MM.1S (cell line): ENCODE data around the gene CYTH1.

Experiments used
- DNase-seq: peaks from one replicate; pipeline ENCODE4 v3.0.0-alpha.2; 2015
- H2AFZ ChIP-seq: fragments of 300-600 bp; sonication (generic); 2 replicates; pipeline ENCODE4 v1.6.0; 2016; ENCODE audit warnings: antibody characterized with exemption, low read length
- H3F3A ChIP-seq: fragments of 300-600 bp; sonication (generic); 2 replicates; pipeline ENCODE4 v1.6.1; 2016; ENCODE audit warnings: mild to moderate bottlenecking, antibody characterized with exemption, low read length, moderate library complexity, mixed read lengths; ENCODE audit not compliant: insufficient read depth
- H3K27ac ChIP-seq: fragments of 300-600 bp; sonication (generic); 2 replicates; pipeline ENCODE4 v1.5.1; 2016; ENCODE audit warnings: mild to moderate bottlenecking, low read length
- H3K27me3 ChIP-seq: fragments of 300-600 bp; sonication (generic); replicated peaks from 2 replicates; pipeline ENCODE4 v1.6.0; 2016; ENCODE audit warnings: low read length; ENCODE audit not compliant: insufficient read depth
- H3K36me3 ChIP-seq: fragments of 300-600 bp; sonication (generic); replicated peaks from 2 replicates; pipeline ENCODE4 v1.6.1; 2016; ENCODE audit warnings: mild to moderate bottlenecking, low read length, mixed read lengths; ENCODE audit not compliant: insufficient read depth
- H3K4me1 ChIP-seq: fragments of 300-600 bp; sonication (generic); 2 replicates; pipeline ENCODE4 v1.6.1; 2016; ENCODE audit warnings: low read length, mixed read lengths
- H3K4me2 ChIP-seq: fragments of 300-600 bp; sonication (generic); 2 replicates; pipeline ENCODE4 v1.6.0; 2016; ENCODE audit warnings: low read depth, low read length
- H3K4me3 ChIP-seq: fragments of 300-600 bp; sonication (generic); 2 replicates; pipeline ENCODE4 v1.5.1; 2016; ENCODE audit warnings: low read length, mixed read lengths
- H3K79me2 ChIP-seq: fragments of 300-600 bp; sonication (generic); 2 replicates; pipeline ENCODE4 v1.6.1; 2016; ENCODE audit warnings: mixed run types, low read length, mixed read lengths
- H3K9ac ChIP-seq: fragments of 300-600 bp; sonication (generic); 2 replicates; pipeline ENCODE4 v1.6.1; 2016; ENCODE audit warnings: low read length, mixed read lengths
- H3K9me2 ChIP-seq: fragments of 300-600 bp; sonication (generic); replicated peaks from 2 replicates; pipeline ENCODE4 v1.6.1; 2016; ENCODE audit warnings: mild to moderate bottlenecking, low read length, mixed read lengths; ENCODE audit not compliant: insufficient read depth
- H3K9me3 ChIP-seq: fragments of 300-600 bp; sonication (generic); replicated peaks from 2 replicates; pipeline ENCODE4 v1.6.1; 2016; ENCODE audit warnings: mild to moderate bottlenecking, low read length, mixed read lengths; ENCODE audit not compliant: insufficient read depth
- H4K20me1 ChIP-seq: fragments of 300-600 bp; sonication (generic); 2 replicates; pipeline ENCODE4 v1.6.1; 2016; ENCODE audit warnings: mild to moderate bottlenecking, low read length, moderate library complexity, mixed read lengths; ENCODE audit not compliant: insufficient read depth
- CTCF ChIP-seq: fragments of 300-600 bp; sonication (generic); IDR thresholded peaks from 2 replicates; pipeline ENCODE4 v1.5.1; 2016; ENCODE audit warnings: antibody characterized with exemption, low read length, mixed read lengths
- EZH2 ChIP-seq: fragments of 300-600 bp; sonication (generic); optimal IDR thresholded peaks from 2 replicates; pipeline ENCODE3; 2017; ENCODE audit warnings: low read depth, mild to moderate bottlenecking, antibody characterized with exemption, low read length, mixed read lengths
- EZH2phosphoT487 ChIP-seq: fragments of 300-600 bp; sonication (generic); IDR thresholded peaks from 2 replicates; pipeline ENCODE4 v1.6.1; 2018; ENCODE audit warnings: antibody characterized with exemption, low read length

Gene CYTH1

GRCh38 chr17:78748730-78749317, 33.2 kb downstream of the CYTH1 start:
- peak overlapping the region; percentile 98 for H3K27ac ChIP-seq
- H3K4me2 ChIP-seq = peak overlapping the region; percentile 81
- no peak overlapping the region for H2AFZ ChIP-seq
- H3K27me3 ChIP-seq = no peaks in the 10 kb centered on the region
- H3K9ac ChIP-seq = peak overlapping the region; percentile 82
- no peaks in the 10 kb centered on the region for H3K9me2 ChIP-seq
- H4K20me1 ChIP-seq = no peaks in the 10 kb centered on the region
- DNase-seq = peak; percentile 88
- peaks cover 88% of the 10 kb centered on the region for H3K79me2 ChIP-seq
- H3K4me3 ChIP-seq = peak overlapping the region; percentile 43
- H3F3A ChIP-seq = peaks cover 41% of the 10 kb centered on the region
- H3K9me3 ChIP-seq = no peaks in the 10 kb centered on the region
- no peaks in the 10 kb centered on the region for H3K36me3 ChIP-seq
- no peak for TF ChIP-seq CTCF
- TF ChIP-seq EZH2phosphoT487 = no peak
- TF ChIP-seq EZH2 = no peak
- H3K4me1 ChIP-seq = peaks cover 72% of the 10 kb centered on the region

- no peak for TF ChIP-seq CTCF
- TF ChIP-seq EZH2phosphoT487 = no peak
- no peak for TF ChIP-seq EZH2
- Histone ChIP-seq H3K27ac (peak overlapping the region; percentile 98), H3K9me3 (no peaks in the 10 kb centered on the region), H3K27me3 (no peaks in the 10 kb centered on the region), H3F3A (peaks cover 41% of the 10 kb centered on the region), H3K9me2 (no peaks in the 10 kb centered on the region), H3K4me1 (peaks cover 78% of the 10 kb centered on the region), H4K20me1 (no peaks in the 10 kb centered on the region), H3K9ac (peak overlapping the region; percentile 82), H2AFZ (no peak overlapping the region), H3K4me3 (peak overlapping the region; percentile 43), H3K79me2 (peaks cover 88% of the 10 kb centered on the region), H3K36me3 (no peaks in the 10 kb centered on the region), H3K4me2 (peak overlapping the region; percentile 81)
- DNase-seq = peak; percentile 90
Measured at GRCh38 chr17:78748048-78748729, 33.9 kb downstream of the CYTH1 start.

DNA sequence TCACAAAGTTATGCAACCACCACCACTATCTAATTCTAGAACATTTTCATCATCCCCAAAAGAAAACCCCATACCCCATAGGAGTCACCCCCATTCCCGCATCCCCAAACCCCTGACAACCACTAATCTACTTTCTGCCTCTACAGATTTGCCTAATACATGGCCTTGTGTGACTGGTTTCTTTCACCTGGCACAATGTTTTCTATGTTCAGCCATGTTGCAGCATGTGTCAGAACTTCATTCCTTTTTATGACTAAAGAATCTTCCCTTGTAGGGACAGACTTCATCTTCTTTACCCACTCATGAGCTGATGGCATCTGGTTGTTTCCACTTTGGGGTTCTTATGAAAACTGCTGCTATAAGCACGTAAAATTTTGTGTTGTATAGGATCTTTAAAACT, 34.6 kb downstream of the CYTH1 start:
- Histone ChIP-seq H3K4me2 (peak overlapping the region; percentile 81), H3K4me3 (peak overlapping the region; percentile 15; the same call in 1 of the 2 replicates), H3K9ac (peak overlapping the region; percentile 45), H3K27me3 (no peaks in the 10 kb centered on the region), H3K79me2 (peaks cover 88% of the 10 kb centered on the region), H2AFZ (no peak overlapping the region), H3F3A (peaks cover 41% of the 10 kb centered on the region), H3K9me3 (no peaks in the 10 kb centered on the region), H3K9me2 (no peaks in the 10 kb centered on the region), H3K36me3 (no peaks in the 10 kb centered on the region), H3K4me1 (peaks cover 75% of the 10 kb centered on the region), H4K20me1 (no peaks in the 10 kb centered on the region), H3K27ac (peak overlapping the region; percentile 98)
- DNase-seq = peak; percentile 7
- TF ChIP-seq CTCF = no peak
- no peak for TF ChIP-seq EZH2
- TF ChIP-seq EZH2phosphoT487 = no peak
